Measurements from ENCODE around the gene ELF5. TPM values are rescaled to one million over a fixed set of nuclear protein-coding genes. Genes with fewer than 3 reads are reported as not detected.

ELF5 gene
- total and polyA plus RNA-seq, 8 donors, result 0.09 to 0.46 (median 0.14) TPM; not detected in 2

DNA sequence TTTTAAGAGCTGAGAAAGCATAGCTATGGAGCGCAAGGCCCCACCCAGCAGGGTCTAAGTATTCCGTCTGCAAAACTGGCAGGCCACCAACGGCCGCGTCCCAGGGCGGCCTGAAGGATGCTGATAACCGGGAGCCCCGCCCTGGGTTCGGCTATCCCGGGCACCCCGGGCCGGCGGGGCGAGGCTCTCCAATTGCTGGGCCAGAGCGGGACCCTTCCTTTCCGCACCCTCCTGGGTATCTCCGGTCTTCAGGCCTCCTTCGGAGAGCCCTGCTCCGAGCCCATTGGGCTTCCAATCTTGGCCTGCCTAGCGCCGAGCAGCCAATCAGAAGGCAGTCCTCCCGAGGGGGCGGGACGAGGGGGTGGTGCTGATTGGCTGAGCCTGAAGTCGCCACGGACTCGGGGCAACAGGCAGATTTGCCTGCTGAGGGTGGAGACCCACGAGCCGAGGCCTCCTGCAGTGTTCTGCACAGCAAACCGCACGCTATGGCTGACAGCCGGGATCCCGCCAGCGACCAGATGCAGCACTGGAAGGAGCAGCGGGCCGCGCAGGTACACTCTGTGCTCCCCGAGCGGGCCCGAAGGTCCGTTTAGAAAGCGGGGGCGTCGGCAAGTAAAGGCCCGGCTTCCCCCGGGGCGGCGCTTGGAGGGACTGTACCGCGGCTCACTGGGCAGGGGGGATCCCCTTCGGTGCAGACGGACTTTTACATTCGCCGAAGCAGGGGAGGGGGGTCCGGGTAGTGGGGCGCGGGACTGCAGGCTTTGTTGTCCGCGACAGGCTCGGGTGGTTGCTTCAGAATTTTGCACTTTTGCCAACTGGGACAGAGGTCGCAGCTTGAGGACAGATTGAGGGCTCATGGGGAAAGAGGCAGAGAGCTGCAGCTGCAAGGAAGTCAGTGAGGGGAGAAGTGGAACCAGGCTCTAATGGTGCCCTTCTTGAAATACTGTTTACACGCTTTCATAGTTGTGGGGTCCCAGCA, 74.8 kb downstream of the ELF5 start, which contains the start of gene CAT:
Gene CAT, plus strand, starts transcription at position 406 of the 979 bp plus-strand sequence. Its CDS starts 80 bp downstream, at position 486.
- Histone ChIP-seq H3K4me3 (peak within 1 kb of the TSS; percentile 61 to 77 (median 70)), H3K4me1 (peaks cover 6 to 16% (median 16%) of the 10 kb centered on the region in 3 donors), H3K9me3 (no peaks in the 10 kb centered on the region), H3K27me3 (no peaks in the 10 kb centered on the region), H3K27ac (peak within 1 kb of the TSS; percentile 95 to 99 (median 97)), H3K36me3 (no peaks in the 10 kb centered on the region)
- peak; percentile 97 to 99 (median 97) for ATAC-seq
- 0% methylated on average over 62 of the region's 62 CpGs for WGBS, 2 donors
- intact Hi-C loops (cut with DNase I), result no loop called here
- peak; percentile 95 to 99 (median 98) for DNase-seq
- TF ChIP-seq, protein P1, sequence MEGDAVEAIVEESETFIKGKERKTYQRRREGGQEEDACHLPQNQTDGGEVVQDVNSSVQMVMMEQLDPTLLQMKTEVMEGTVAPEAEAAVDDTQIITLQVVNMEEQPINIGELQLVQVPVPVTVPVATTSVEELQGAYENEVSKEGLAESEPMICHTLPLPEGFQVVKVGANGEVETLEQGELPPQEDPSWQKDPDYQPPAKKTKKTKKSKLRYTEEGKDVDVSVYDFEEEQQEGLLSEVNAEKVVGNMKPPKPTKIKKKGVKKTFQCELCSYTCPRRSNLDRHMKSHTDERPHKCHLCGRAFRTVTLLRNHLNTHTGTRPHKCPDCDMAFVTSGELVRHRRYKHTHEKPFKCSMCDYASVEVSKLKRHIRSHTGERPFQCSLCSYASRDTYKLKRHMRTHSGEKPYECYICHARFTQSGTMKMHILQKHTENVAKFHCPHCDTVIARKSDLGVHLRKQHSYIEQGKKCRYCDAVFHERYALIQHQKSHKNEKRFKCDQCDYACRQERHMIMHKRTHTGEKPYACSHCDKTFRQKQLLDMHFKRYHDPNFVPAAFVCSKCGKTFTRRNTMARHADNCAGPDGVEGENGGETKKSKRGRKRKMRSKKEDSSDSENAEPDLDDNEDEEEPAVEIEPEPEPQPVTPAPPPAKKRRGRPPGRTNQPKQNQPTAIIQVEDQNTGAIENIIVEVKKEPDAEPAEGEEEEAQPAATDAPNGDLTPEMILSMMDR (IDR thresholded peaks at IDR 0.05), result no peak
- no peak for FAIRE-seq

DNA sequence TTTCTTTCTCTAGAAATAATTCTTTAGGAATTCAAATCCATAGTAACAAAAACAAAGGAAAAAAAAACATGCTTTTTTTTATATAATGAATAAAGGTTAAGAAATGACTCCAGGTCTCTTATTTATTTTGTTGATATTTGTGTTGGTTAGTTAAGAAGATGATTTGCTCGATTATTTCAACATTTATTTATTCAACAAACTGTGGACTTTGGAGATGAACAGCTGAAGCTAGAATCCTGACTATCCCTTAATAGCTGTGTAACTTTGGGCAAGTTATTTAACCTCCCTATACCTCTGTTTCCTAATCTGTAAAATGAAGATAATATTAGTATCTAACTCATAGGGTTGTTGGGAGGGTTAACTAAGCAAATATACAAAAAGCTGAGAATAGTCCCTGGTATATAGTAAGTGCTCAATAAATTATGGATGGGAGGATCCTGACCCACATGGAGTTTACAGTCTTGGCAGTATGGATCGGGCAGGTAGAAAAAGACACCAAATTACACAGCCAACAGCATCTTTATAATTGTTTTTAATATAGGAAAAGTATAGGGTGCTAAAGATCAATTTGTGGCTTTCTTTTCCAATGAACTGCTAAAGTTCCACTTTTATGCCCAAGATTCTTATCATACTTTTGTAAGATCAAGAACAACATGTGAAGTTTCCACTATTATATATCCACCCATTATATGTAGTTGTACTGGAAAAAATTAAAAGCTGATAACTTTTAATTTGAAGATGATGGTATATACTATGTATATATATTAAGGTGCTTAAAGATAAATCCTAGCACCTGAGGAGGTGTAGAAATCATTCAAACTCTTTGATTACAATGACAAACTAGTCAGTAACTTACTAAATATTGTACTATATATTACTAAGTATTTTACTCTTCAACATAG, 76.1 kb downstream of the ELF5 start:
- no peak overlapping the region for H3K4me3 ChIP-seq
- intact Hi-C loops (cut with DNase I), result no loop called here
- FAIRE-seq, result peak; percentile 9

DNA sequence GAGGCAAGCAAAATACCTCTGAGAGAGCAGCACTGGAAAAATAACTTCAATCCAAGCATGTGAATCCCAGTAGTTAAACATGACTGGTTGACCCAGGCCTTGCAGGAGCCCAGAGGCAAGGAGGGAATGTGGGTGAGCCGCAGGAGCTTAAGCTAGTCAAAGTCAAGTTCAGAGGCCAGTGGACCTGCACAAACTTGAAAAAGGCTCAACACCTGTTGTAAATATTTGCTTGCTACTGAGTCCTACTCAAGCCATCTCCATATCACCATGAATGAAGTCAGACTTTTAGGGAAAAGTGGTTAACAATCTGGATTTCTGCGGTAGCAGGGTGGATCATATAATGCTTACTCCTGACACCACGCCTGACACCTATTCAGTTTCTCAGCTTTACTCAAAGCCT, 79.7 kb downstream of the ELF5 start:
- H3K9me3 ChIP-seq, result no peaks in the 10 kb centered on the region
- no peak for ATAC-seq

More for the DNA sequence above, 76.1 kb downstream of the ELF5 start:
- no peak overlapping the region for H3K27ac ChIP-seq
- no peaks in the 10 kb centered on the region for H3K9me3 ChIP-seq
- TF ChIP-seq, protein P1 (IDR thresholded peaks at IDR 0.05), result no peak
- 76 to 80% methylated on average over 2 of the region's 2 CpGs for WGBS, 2 donors
- H3K4me1 ChIP-seq, result peaks cover 6 to 16% (median 15%) of the 10 kb centered on the region in 3 donors
- no peaks in the 10 kb centered on the region for H3K36me3 ChIP-seq
- no peak for ATAC-seq
- H3K27me3 ChIP-seq, result no peaks in the 10 kb centered on the region
- DNase-seq, result no peak

DNA sequence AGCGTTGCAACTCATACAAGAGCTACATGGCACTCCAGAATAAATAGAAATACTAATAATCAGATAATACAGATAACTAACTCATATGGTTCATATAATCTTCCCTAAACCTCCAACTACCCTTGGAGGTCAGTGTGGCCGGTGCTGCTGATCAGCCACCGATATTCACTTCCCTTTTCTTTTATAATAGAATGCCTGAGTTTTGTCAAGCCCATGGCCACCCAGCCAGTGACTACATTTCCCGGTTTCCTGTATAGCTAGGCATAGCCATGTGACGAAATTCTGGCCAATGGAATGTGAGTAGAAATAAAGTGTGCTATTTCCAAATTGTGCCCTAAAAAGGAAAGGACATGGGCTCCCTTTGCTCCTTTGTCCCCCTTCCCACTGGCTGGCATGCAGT, 80.8 kb downstream of the ELF5 start:
- TF ChIP-seq, protein P1 (IDR thresholded peaks at IDR 0.05), result no peak
- intact Hi-C loops (cut with DNase I), result no loop called here
- no peaks in the 10 kb centered on the region for H3K9me3 ChIP-seq
- no peaks in the 10 kb centered on the region for H3K27me3 ChIP-seq
- FAIRE-seq (no peak), DNase-seq (no peak), ATAC-seq (no peak)
- WGBS, 2 donors, result 83 to 91% methylated on average over 5 of the region's 5 CpGs
- H3K4me3 ChIP-seq, result no peak overlapping the region
- no peaks in the 10 kb centered on the region for H3K36me3 ChIP-seq
- no peak overlapping the region for H3K27ac ChIP-seq
- H3K4me1 ChIP-seq, result peaks cover 0 to 1% (median under 1%) of the 10 kb centered on the region in 3 donors

More for the DNA sequence above, 79.7 kb downstream of the ELF5 start:
- FAIRE-seq, result no peak
- 51 to 59% methylated on average over 3 of the region's 3 CpGs for WGBS, 2 donors
- no peak overlapping the region for H3K27ac ChIP-seq
- no peak overlapping the region for H3K4me3 ChIP-seq
- intact Hi-C loops (cut with DNase I), result no loop called here
- no peaks in the 10 kb centered on the region for H3K27me3 ChIP-seq
- TF ChIP-seq, protein P1 (IDR thresholded peaks at IDR 0.05), result no peak
- peak in 1 of 6 donors; percentile 18 for DNase-seq
- peaks cover 0 to 6% (median 5%) of the 10 kb centered on the region in 3 donors for H3K4me1 ChIP-seq
- no peaks in the 10 kb centered on the region for H3K36me3 ChIP-seq

Measured in pancreas (tissue), 10 donors.